ENCODE data around the gene RPTOR.

Gene RPTOR

DNA sequence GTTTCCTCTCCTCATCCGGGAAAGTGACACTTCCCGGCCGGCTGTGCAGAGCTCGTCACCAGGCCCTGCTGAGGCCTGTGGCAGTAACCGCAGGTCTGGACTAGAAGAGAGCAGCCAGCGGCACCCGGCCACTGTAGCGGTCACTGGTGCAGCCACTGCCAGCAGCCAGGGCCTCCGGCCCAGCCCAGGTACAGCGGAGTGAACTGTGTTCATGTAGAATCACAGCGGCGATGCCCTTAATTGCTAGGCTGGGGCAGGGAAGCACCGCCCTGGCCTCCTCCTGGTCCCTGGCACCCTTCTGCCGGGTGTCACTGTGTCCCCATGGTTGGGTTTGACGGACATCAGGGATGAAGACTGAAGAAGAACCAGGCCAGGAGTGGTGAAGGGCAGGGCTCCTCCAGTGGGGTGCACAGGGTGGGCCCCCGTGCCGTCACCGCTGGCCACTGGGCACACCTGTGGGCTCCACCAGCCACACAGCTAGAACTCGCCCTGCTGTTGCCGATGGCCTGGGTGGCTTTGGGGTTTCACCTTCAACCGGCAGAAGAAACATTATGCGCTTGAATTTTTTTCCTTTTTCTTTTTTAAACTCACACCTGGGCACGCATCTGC, 281.8 kb downstream of the RPTOR start:
- no peak for DNase-seq

GRCh38 chr17:80826955-80827645, 282.5 kb downstream of the RPTOR start:
- no peak for DNase-seq

GRCh38 chr17:80827646-80828643, 283.3 kb downstream of the RPTOR start:
- DNase-seq: no peak

DNA sequence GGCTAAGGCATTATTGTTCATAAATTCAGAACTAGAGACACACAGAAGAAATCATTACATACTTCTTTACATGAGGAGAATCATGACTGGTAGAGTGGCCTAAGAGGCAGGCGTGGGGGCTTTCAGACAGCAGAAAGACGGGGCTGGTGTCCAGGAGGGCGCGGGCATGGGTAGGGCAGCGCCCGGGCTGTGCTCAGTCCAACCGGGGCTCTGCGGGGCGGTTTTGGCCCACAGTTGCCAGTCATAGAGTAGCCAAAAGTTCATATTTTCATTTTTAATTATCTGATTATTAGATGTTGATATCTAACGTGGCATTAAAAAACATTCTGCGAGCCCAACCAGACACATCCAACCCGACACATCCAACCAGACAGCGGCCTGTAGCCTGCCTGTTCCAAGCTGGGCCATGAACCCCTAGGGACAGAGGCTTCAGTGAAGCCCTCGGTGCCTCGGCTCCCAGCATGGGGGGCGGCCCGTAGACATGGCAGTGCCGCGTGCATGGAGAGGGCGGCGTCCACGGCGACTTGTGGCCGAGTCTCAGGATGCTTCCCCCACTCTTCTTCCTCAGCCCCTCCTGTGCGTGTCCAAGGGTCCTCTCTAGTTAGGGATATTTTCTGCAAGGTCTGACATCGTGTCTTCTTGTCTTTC, 284.7 kb downstream of the RPTOR start:
- no peak for DNase-seq

- no peak for DNase-seq
These were observed 285.6 kb downstream of the RPTOR start for GRCh38 chr17:80830020-80830780.

DNA sequence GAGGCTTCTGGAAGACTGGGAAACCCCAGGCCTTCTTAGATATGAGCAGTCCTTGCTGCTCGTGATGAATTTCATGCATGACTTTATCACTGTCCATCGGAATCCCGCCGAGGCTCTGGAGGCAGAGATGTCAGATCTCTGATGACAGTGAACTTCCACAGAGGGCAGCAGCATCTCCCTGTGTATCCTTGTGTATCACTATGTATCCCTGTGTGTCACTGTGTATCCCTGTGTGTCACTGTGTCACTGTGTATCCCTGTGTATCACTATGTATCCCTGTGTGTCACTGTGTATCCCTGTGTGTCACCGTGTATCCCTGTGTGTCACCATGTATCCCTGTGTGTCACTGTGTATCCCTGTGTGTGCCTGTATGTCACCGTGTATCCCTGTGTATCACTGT, 286.9 kb downstream of the RPTOR start:
- no peak for DNase-seq

DNA sequence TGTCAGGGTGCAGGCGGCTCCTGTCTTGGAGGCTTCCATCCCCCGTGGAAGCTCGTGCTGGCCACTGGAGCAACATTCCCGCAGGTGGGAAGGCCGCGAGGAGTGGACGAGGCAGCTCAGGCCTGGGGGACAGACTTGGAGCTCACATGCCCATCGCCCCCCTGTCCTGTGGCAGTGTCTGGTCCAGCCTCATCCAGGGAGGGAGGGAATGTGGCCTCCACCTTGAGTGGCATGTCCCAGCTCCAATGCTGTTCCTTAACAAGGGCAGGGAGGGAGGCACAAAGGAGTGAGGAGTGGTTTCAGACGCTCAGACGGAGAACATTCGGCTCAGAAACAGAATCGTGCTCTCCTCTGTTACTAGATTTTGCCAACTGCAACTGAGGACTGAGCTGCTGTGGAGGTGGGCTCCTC, 287.6 kb downstream of the RPTOR start:
- no peak for DNase-seq

- DNase-seq: peak; percentile 76
These were observed 288.4 kb downstream of the RPTOR start for GRCh38 chr17:80832888-80833583.

DNA sequence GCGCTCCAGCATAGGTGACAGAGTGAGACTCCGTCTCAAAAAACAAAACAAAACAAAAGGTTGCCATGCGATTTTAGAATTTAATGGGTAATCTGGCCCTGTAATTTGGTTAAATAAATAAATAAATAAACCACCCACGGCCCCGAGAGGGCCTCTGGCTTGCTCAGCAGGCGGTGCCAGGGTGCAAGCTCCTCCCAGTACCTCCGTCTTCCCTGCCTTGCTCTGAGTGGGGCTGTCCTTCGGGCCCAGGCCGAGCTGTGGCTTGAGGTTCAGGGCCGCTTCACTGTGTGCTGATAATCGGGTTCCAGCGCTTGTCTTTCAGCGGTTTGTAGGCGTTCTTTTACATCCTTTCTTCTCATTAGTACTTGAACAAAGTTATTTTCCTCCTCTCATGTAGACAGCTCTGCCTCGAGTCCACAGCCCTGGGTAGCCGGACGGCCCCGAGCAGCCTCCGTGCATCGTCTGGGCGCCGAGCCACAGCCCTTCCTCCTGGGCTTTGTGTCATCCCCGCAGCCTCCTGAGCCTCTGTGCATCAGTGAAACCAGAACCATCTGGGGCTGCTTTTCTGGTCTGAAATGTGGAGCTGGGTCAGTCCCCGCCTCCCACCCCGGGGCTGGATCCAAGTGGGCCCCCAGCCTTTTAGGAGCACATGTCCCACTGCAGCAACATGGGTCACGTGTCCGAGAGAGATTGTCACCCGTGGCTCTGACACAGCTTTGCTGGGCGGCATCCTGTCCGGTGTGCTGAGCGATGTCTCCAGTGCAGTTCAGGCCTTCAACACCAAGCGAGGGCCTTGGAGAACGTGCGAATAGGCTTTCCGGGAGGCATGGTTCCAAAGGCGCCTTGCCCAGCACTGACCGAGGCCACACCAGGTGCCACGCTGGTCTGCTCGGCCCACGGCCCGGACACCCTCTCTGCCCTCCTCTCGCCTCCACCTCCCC, 289.6 kb downstream of the RPTOR start:
- no peak for DNase-seq

GRCh38 chr17:80834893-80835275, 290.2 kb downstream of the RPTOR start:
- no peak for DNase-seq

DNA sequence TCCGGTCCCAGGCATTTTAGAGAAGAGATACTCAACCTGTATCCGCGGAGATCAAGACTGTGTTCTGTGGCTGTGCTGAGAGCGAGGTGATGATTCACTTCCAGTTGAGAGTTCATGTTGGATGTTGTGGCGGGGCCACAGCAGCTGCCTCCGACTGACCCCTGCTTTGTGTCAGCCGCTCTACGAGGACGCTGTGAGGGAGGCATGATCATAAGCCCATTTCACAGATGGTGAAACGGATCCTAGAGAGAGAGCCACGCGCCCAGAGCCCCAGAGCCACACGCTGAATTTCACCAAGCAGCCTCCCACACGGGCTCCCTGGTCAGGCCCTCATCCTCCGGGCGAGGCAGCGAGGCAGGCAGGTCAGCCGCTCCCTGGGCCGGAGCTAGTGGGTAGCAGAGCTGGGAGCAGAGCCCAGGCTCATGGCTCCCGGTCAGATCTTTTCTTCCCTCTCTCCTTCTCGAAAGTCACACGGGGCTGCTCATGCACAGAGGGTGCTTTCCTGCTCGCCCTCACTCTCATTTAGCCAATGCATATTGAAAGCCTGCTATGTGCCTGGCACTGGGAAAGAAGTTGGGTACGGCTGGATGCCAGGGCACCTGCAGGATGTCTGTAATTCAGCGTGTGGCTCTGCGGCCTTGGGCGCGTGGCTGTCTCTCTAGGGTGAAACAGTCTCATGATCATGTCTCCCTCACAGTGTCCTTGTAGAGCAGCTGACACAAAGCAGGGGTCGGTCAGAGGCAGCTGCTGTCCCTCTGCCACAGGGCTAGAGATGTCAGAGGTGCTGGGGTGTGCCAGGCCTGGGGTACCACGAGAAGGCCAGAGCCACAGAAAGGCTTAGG, 291.4 kb downstream of the RPTOR start:
- no peak for DNase-seq

DNA sequence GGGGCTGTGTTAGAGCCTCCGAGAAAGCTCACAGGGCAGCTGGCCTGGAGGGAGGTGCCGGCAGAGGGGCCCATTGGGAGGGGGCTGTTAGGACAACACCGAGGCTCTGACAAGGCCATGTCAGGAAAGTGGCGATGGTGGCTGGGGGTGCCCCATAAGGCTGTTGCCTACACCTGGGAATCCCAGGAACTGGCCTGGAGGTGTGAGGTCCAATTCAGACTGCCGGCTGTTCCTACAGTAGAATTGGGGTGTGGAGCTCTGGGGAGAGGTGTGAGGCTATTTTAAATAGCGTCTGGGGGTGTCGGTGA, 292.0 kb downstream of the RPTOR start:
- DNase-seq: no peak

DNA sequence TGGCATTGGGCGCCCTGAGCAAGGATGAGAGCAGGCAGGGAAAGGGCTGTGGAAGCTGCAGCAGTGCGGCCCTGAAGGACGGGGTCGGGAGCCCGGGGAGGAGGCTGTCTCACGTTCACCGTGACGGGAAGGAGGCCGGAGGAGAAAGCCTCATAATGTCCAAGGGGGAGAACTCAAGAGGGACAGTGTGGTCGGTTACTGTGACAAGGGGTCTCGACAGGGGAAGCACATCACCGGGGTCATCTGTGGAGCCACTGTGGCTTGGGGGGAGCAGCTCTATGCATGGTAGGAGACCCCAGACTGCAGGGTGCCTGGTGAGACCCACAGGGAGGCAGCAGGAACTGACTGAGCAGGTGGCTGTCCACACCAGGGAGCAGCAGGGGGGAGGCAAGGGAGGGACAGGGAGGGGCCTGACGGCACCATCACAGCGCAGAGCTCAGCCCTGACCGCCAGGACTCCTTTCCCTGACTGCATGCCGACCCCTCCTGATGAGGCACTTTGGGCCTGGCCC, 292.4 kb downstream of the RPTOR start:
- no peak for DNase-seq

DNA sequence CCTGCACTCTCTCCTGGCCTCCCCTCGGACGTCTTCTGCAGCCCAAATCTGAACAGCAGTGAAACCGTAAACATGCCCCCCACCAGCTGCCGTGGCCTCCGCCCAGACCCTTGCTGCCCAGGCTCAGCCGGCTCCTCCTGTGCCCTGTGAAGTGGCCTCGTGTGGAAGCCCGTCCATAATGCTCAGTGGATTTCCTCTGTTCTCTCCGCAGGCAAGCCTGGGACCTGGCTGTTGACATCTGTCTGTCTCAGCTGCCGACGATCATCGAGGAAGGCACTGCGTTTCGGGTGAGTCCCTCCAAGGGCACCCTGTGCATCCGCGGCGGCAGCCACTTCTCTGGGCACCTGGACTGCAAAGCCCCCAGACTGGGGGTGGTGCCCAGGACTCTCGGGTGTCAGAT, 293.1 kb downstream of the RPTOR start:
- no peak for DNase-seq

GRCh38 chr17:80838311-80839025, 293.8 kb downstream of the RPTOR start:
- no peak for DNase-seq

- DNase-seq: no peak
These were observed 294.3 kb downstream of the RPTOR start for GRCh38 chr17:80839026-80839345.

DNA sequence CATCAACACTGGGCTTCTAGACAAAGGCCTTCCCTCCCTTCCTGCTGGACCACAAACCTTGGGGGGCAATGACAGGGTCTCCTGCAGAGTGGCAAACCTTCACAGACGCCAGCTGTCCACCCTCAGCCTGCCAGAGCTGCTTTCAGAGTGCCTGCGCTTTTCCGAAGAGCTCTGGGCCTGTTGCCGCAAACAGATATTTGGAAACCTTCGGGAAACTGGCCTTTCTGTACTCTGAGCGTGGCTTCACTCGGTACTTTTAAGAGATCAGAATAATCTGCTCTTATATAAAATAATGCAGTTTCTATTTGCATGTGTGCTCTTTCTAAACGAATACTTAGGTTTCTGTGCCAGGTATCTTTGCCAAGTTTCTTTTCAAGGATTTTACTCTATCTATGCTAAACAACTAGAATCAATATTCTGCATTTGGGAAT, 294.9 kb downstream of the RPTOR start:
- no peak for DNase-seq

GRCh38 chr17:80839970-80840369, 295.3 kb downstream of the RPTOR start:
- DNase-seq: no peak

GRCh38 chr17:80842456-80843013, 297.9 kb downstream of the RPTOR start:
- no peak for DNase-seq
